ENCODE measurements around the gene CIB1. TPM values are rescaled to one million over a fixed set of nuclear protein-coding genes. Genes with fewer than 3 reads are reported as not detected.

Gene CIB1
- total RNA-seq, 4 donors from 2014 or later = 44.2 to 58.9 (median 45.9) TPM

- peak overlapping the region; percentile 68 to 91 (median 73) for H3K4me3 ChIP-seq
- no peaks in the 10 kb centered on the region for H3K27me3 ChIP-seq
- no peak for DNase-seq
- intact Hi-C loops (cut with DNase I) = no loop called here
- peaks cover 0 to 55% (median 5%) of the 10 kb centered on the region in 3 donors for H3K36me3 ChIP-seq
- H3K4me1 ChIP-seq = peaks cover 33 to 92% (median 46%) of the 10 kb centered on the region in 3 donors
- WGBS, 2 donors = 3 to 7% methylated on average over 9 to 13 of the region's 25 CpGs
- TF ChIP-seq CTCF (IDR thresholded peaks at IDR 0.05) (no peak), POLR2A (IDR thresholded peaks at IDR 0.05) (no peak)
- no peaks in the 10 kb centered on the region for H3K9me3 ChIP-seq
- H3K27ac ChIP-seq = peak overlapping the region; percentile 93 to 96 (median 94)
Measured at GRCh38 chr15:90201944-90202375, 31.8 kb downstream of the CIB1 start.

GRCh38 chr15:90201130-90201943 is 32.4 kb downstream of the CIB1 start, which contains the start of gene SEMA4B:
Gene SEMA4B, plus strand, starts transcription at chr15:90201330. Its CDS starts 249 bp downstream, at chr15:90201579.
- intact Hi-C loops (cut with DNase I) = no loop called here
- WGBS, 2 donors = 0 to 2% methylated on average over 1 to 6 of the region's 88 CpGs
- TF ChIP-seq CTCF (IDR thresholded peaks at IDR 0.05) (no peak), POLR2A (IDR thresholded peaks at IDR 0.05) (peak in 2 of 4 donors; percentile 70 to 79)
- peak within 1 kb of the TSS; percentile 93 to 96 (median 94) for H3K27ac ChIP-seq
- H3K9me3 ChIP-seq = no peaks in the 10 kb centered on the region
- no peaks in the 10 kb centered on the region for H3K27me3 ChIP-seq
- peaks cover 30 to 86% (median 46%) of the 10 kb centered on the region in 3 donors for H3K4me1 ChIP-seq
- H3K4me3 ChIP-seq = peak within 1 kb of the TSS; percentile 68 to 91 (median 73)
- H3K36me3 ChIP-seq = peaks cover 0 to 55% (median 0%) of the 10 kb centered on the region in 3 donors
- no peak for DNase-seq

DNA sequence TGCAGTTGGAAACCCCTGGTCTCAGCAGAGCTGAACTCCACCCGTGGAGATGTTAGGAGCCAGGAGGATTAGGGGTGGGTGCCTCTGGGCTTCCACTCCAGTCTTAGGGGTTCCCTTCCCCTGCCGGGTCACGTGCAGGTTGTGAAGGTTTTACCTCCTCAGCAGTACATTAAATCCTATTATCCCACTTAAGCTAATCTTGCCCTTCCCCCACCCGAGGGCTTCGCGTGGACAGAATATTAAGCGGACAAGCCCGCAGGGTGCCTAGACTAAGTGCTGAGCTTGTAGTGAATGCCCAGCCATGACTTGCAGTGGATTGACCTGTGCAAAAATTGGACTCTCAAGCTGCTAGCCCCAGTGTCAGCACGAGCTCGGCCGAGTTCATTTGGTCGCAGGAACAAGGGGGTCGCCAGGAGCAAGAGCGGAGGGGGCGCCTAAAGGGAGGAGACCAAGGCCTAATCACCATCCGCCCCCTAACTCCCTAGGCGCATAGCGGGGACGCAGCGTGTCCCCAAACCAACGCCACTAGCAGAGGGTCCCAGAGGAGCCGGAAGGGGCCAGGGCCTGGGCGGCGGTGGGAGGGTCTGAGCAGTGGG is 33.1 kb downstream of the CIB1 start:
- H3K36me3 ChIP-seq = peaks cover 0 to 54% (median 0%) of the 10 kb centered on the region in 3 donors
- peaks cover 23 to 81% (median 39%) of the 10 kb centered on the region in 3 donors for H3K4me1 ChIP-seq
- H3K4me3 ChIP-seq = peak overlapping the region; percentile 68 to 91 (median 73)
- 5 to 14% methylated on average over 11 to 12 of the region's 24 CpGs for whole genome bisulfite sequencing, 2 donors
- peak overlapping the region; percentile 93 to 96 (median 94) for H3K27ac ChIP-seq
- TF ChIP-seq POLR2A (IDR thresholded peaks at IDR 0.05) (no peak), CTCF (IDR thresholded peaks at IDR 0.05) (no peak)
- intact Hi-C loops (cut with DNase I) = no loop called here
- no peaks in the 10 kb centered on the region for H3K27me3 ChIP-seq
- no peaks in the 10 kb centered on the region for H3K9me3 ChIP-seq
- DNase-seq = no peak

DNA sequence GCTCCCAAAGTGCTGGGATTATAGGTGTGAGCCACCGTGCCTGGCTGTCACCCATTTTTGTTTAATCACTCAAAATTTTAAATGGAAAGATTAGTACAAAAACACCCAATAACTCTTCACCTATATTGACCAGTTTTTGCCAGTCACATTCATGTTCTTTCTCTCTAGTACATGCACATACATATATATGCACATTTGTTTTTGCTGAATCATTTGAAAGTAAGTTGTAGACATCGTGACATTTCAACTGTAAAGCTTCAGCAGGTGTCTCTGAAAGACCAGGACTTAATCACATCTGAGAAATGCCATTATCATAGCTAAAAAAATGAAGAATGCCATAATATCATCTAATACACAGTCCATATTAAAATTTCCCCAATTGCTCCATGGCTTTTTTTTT is 39.1 kb downstream of the CIB1 start:
- intact Hi-C loops (cut with DNase I) = no loop called here
- WGBS, 2 donors = 39 to 86% methylated on average over 2 of the region's 2 CpGs
- Histone ChIP-seq H3K27ac (peak overlapping the region in 3 of 4 donors; percentile 28 to 99 (median 96)), H3K9me3 (no peaks in the 10 kb centered on the region), H3K27me3 (no peaks in the 10 kb centered on the region), H3K4me3 (no peak overlapping the region), H3K36me3 (peaks cover 0 to 40% (median 0%) of the 10 kb centered on the region in 3 donors), H3K4me1 (peaks cover 37 to 86% (median 47%) of the 10 kb centered on the region in 3 donors)
- TF ChIP-seq POLR2A (IDR thresholded peaks at IDR 0.05) = no peak
- no peak for TF ChIP-seq CTCF (IDR thresholded peaks at IDR 0.05)
- no peak for DNase-seq
